Right atrium auricular region (tissue), 2 donors: ENCODE data around the gene MRTFA. TPM values are rescaled to one million over a fixed set of nuclear protein-coding genes. Genes with fewer than 3 reads are reported as not detected.

Source experiments
- DNase-seq: peaks from one replicate; pipeline ENCODE4 v3.0.0-alpha.2; 2019; ENCODE audit warnings: low spot score
- H3K27ac ChIP-seq, 2 donors: fragments of 200-600 bp; sonication (generic); 1 replicate in 1 of 2; 2 replicates in 1 of 2; pipeline ENCODE4 v1.5.1; 2016 to 2019
- H3K27me3 ChIP-seq, 2 donors: fragments of 200-600 bp; sonication (generic); one replicate each; pipeline versions ENCODE4 v1.5.1 to v1.6.0; 2017 to 2019
- H3K36me3 ChIP-seq: fragments of 200-600 bp; sonication (generic); one replicate; pipeline ENCODE4 v1.5.1; 2016
- H3K4me1 ChIP-seq, 2 donors: fragments of 200-600 bp; sonication (generic); one replicate each; pipeline versions ENCODE4 v1.5.1 to v1.6.0; 2017 to 2019
- H3K4me3 ChIP-seq, 2 donors: fragments of 200-600 bp; sonication (generic); 1 replicate in 1 of 2; 2 replicates in 1 of 2; pipeline ENCODE4 v1.5.1; 2017 to 2019; ENCODE audit warnings: mild to moderate bottlenecking in 1 of 2, moderate library complexity in 1 of 2
- H3K9me3 ChIP-seq, 2 donors: fragments of 200-600 bp; sonication (generic); one replicate each; pipeline ENCODE4 v1.5.1; 2019
- CTCF ChIP-seq, 2 donors: fragments of 200-600 bp; sonication (generic); IDR thresholded peaks; one replicate each; pipeline ENCODE4 v1.5.1; 2019; ENCODE audit warnings: antibody characterized with exemption in 2 of 2
- total RNA-seq, 2 donors: library from RNA; depleted of rRNA; stranded (reverse); fragments of >200 nt; gene quantifications; one replicate each; pipeline ENCODE4 v1.1.0, GENCODE V29; 2016

The MRTFA gene
- total RNA-seq, 2 donors from 2014 or later, result 45.8 to 55.2 TPM

- TF ChIP-seq CTCF (IDR thresholded peaks at IDR 0.05), result no peak
- no peak for DNase-seq
- H3K27me3 ChIP-seq, result no peaks in the 10 kb centered on the region
- H3K4me3 ChIP-seq, result no peak overlapping the region
- H3K4me1 ChIP-seq, result peaks cover 0 to 11% of the 10 kb centered on the region in 2 donors
- H3K9me3 ChIP-seq, result no peaks in the 10 kb centered on the region
- no peaks in the 10 kb centered on the region for H3K36me3 ChIP-seq
- no peak overlapping the region for H3K27ac ChIP-seq
Measured at GRCh38 chr22:40553014-40553554, 83.4 kb downstream of the MRTFA start.

GRCh38 chr22:40552070-40552469, 84.4 kb downstream of the MRTFA start:
- no peak for DNase-seq
- H3K27ac ChIP-seq, result no peak overlapping the region
- no peaks in the 10 kb centered on the region for H3K36me3 ChIP-seq
- H3K9me3 ChIP-seq, result no peaks in the 10 kb centered on the region
- TF ChIP-seq CTCF (IDR thresholded peaks at IDR 0.05), result peak in 1 of 2 donors; percentile 59
- H3K4me3 ChIP-seq, result no peak overlapping the region
- H3K4me1 ChIP-seq, result peaks cover 0 to 11% of the 10 kb centered on the region in 2 donors
- no peaks in the 10 kb centered on the region for H3K27me3 ChIP-seq

GRCh38 chr22:40547729-40548143, 88.8 kb downstream of the MRTFA start:
- H3K36me3 ChIP-seq, result no peaks in the 10 kb centered on the region
- no peak overlapping the region for H3K27ac ChIP-seq
- TF ChIP-seq CTCF (IDR thresholded peaks at IDR 0.05), result no peak
- no peak for DNase-seq
- H3K27me3 ChIP-seq, result no peaks in the 10 kb centered on the region
- peaks cover 0 to 21% of the 10 kb centered on the region in 2 donors for H3K4me1 ChIP-seq
- no peaks in the 10 kb centered on the region for H3K9me3 ChIP-seq
- no peak overlapping the region for H3K4me3 ChIP-seq

- DNase-seq, result no peak
- H3K4me3 ChIP-seq, result no peak overlapping the region
- no peak overlapping the region for H3K27ac ChIP-seq
- H3K27me3 ChIP-seq, result no peaks in the 10 kb centered on the region
- no peaks in the 10 kb centered on the region for H3K9me3 ChIP-seq
- no peaks in the 10 kb centered on the region for H3K36me3 ChIP-seq
- no peak for TF ChIP-seq CTCF (IDR thresholded peaks at IDR 0.05)
- peaks cover 0 to 17% of the 10 kb centered on the region in 2 donors for H3K4me1 ChIP-seq
Measured at GRCh38 chr22:40544758-40545157, 91.8 kb downstream of the MRTFA start.

GRCh38 chr22:40542821-40543540, 93.5 kb downstream of the MRTFA start:
- H3K27ac ChIP-seq, result peak overlapping the region in 1 of 2 donors; percentile 10
- peaks cover 0 to 17% of the 10 kb centered on the region in 2 donors for H3K4me1 ChIP-seq
- no peak overlapping the region for H3K4me3 ChIP-seq
- no peak for TF ChIP-seq CTCF (IDR thresholded peaks at IDR 0.05)
- no peaks in the 10 kb centered on the region for H3K9me3 ChIP-seq
- H3K27me3 ChIP-seq, result no peaks in the 10 kb centered on the region
- no peaks in the 10 kb centered on the region for H3K36me3 ChIP-seq
- no peak for DNase-seq
